ENCODE results near the gene SELPLG. TPM values are rescaled to one million over a fixed set of nuclear protein-coding genes. Genes with fewer than 3 reads are reported as not detected.

SELPLG gene
- polyA plus RNA-seq, 1 donor from 2014 or later, result 0.62 TPM

- Histone ChIP-seq H3K9me3 (ENCODE audit: low read length) (no peaks in the 10 kb centered on the region), H3K27me3 (ENCODE audit: insufficient read depth, low read depth, low read length) (no peaks in the 10 kb centered on the region), H3K4me2 (ENCODE audit: low read length) (no peak overlapping the region), H3K27ac (ENCODE audit: low read length) (no peak overlapping the region), H2AFZ (ENCODE audit: low read depth, low read length) (no peak overlapping the region), H3K36me3 (ENCODE audit: insufficient read depth, low read length) (peaks cover 12% of the 10 kb centered on the region), H3K9ac (ENCODE audit: low read length) (no peak overlapping the region), H3F3A (ENCODE audit: insufficient read depth, low read length, poor library complexity, severe bottlenecking) (no peaks in the 10 kb centered on the region), H4K20me1 (ENCODE audit: insufficient read depth) (no peaks in the 10 kb centered on the region), H3K79me2 (replicated peaks; ENCODE audit: insufficient read depth, low read length) (no peaks in the 10 kb centered on the region), H3K4me3 (ENCODE audit: low read length) (no peak overlapping the region), H3K9me2 (ENCODE audit: insufficient read depth, low read length) (no peaks in the 10 kb centered on the region)
- TF ChIP-seq TAF1 (IDR thresholded peaks at IDR 0.05; ENCODE audit: low read depth) (no peak), POLR2AphosphoS5 (IDR thresholded peaks at IDR 0.05) (no peak), CTCF (IDR thresholded peaks at IDR 0.05; ENCODE audit: poor library complexity, severe bottlenecking) (no peak)
These were observed 12.2 kb upstream of the SELPLG start for GRCh38 chr12:108645686-108646599.

GRCh38 chr12:108644811-108645120 lies 11.1 kb upstream of the SELPLG start:
- Histone ChIP-seq H3K4me2 (ENCODE audit: low read length) (no peak overlapping the region), H2AFZ (ENCODE audit: low read depth, low read length) (no peak overlapping the region), H3F3A (ENCODE audit: insufficient read depth, low read length, poor library complexity, severe bottlenecking) (no peaks in the 10 kb centered on the region), H3K9ac (ENCODE audit: low read length) (no peak overlapping the region), H3K79me2 (replicated peaks; ENCODE audit: insufficient read depth, low read length) (no peaks in the 10 kb centered on the region), H3K27ac (ENCODE audit: low read length) (no peak overlapping the region), H3K27me3 (ENCODE audit: insufficient read depth, low read depth, low read length) (no peaks in the 10 kb centered on the region), H4K20me1 (ENCODE audit: insufficient read depth) (no peaks in the 10 kb centered on the region), H3K9me2 (ENCODE audit: insufficient read depth, low read length) (no peaks in the 10 kb centered on the region), H3K9me3 (ENCODE audit: low read length) (no peaks in the 10 kb centered on the region), H3K4me3 (ENCODE audit: low read length) (no peak overlapping the region), H3K36me3 (ENCODE audit: insufficient read depth, low read length) (peaks cover 12% of the 10 kb centered on the region)
- TF ChIP-seq SMC3 (conservative IDR thresholded peaks at IDR 0.05; ENCODE audit: poor library complexity) (no peak), MXI1 (conservative IDR thresholded peaks at IDR 0.05; ENCODE audit: poor library complexity, severe bottlenecking) (no peak), CTCF (IDR thresholded peaks at IDR 0.05; ENCODE audit: poor library complexity, severe bottlenecking) (no peak), EZH2 (IDR thresholded peaks at IDR 0.05; ENCODE audit: borderline replicate concordance, insufficient read depth, low read length, poor library complexity, severe bottlenecking) (no peak), TAF1 (IDR thresholded peaks at IDR 0.05; ENCODE audit: low read depth) (no peak), REST (IDR thresholded peaks at IDR 0.05; ENCODE audit: borderline replicate concordance) (no peak), RAD21 (conservative IDR thresholded peaks at IDR 0.05) (no peak), POLR2AphosphoS5 (IDR thresholded peaks at IDR 0.05) (no peak), EP300 (conservative IDR thresholded peaks at IDR 0.05; ENCODE audit: poor library complexity, severe bottlenecking) (no peak)
